Ishikawa (cell line): ENCODE measurements around the gene THOC7.

Experiments used
- CREB1 ChIP-seq: IDR thresholded peaks from 2 replicates; pipeline ENCODE4 v1.6.1; 2012; ENCODE audit warnings: low read depth
- EP300 ChIP-seq: IDR thresholded peaks from 2 replicates; pipeline ENCODE4 v1.6.1; 2012; ENCODE audit warnings: borderline replicate concordance
- MAX ChIP-seq: IDR thresholded peaks from 2 replicates; pipeline ENCODE4 v1.6.1; 2012
- RAD21 ChIP-seq: IDR thresholded peaks from 2 replicates; pipeline ENCODE4 v1.6.1; 2012; ENCODE audit warnings: low read depth
- ZBTB7A ChIP-seq: IDR thresholded peaks from 2 replicates; pipeline ENCODE4 v1.6.1; 2012; ENCODE audit warnings: low read depth

- TF ChIP-seq ZBTB7A (no peak), MAX (no peak), CREB1 (no peak), EP300 (no peak), RAD21 (no peak)
Observed at GRCh38 chr3:63909431-63909830, 45.8 kb upstream of the THOC7 start.
